ENCODE data around the gene PRRT1.
"Not testable (repeated sequence)": the region's sequence is repeated elsewhere in the genome, so short reads cannot be mapped to it uniquely, and the experiment has no call there.

PRRT1 gene

DNA sequence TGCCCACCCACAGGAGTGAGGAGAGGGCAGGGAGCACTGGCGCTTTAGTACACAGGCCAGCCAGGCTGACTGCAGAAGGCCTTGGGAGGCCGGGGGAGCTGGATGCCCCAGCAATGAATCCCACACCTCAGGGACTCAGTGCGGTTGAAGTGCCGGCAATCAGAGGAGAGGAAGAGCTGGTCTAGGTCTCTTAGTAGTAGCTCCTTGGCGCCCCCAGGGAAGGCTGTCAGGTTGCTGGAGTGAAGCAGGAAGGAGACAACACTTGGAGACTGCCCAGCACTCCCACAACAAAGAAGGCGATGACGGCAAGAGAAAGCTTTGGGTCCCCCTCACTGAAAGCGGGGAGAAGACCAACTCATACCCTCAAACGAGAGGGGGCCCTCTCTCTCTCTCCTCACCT, 34.3 kb downstream of the PRRT1 start:
- no peak for DNase-seq

DNA sequence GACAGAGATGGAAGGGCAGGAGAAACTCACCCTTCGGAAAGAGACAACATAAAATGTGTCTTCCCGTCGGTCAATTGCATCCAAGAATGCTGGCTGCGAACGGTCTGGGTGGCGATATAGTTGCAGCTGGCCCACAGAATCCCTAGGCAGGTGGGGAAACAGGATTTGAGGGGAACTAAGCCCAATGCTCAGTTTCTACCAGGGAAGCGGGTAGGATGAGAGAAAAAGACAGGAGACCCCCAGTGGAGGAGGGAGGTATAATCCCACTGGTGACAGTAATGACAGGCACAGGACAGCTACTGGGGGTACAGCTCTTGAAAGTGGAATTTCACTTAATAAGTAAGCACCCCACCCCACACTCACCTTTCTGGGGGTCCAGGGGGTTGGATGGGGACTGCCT, 35.1 kb downstream of the PRRT1 start:
- DNase-seq, result no peak

DNA sequence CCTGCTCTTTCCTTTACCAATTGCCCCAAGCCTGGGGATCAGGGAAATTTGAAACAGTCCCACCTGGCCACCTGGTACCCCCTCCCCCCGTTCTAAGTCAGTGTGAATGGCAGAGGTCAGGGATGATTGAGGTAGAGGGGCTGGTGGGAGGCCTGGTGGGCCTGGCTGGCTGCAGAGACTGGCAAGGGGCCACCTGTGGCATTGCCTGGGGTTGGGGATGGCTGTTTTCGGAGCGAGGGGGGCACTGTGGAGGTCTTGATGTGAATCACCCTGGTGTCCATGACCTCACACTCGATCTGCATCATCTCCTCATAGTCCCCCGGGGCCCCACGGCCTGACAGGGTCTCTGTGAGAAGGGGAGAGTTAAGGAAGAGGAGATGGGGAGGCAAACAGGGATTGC, 36.1 kb downstream of the PRRT1 start:
- no peak for DNase-seq

DNA sequence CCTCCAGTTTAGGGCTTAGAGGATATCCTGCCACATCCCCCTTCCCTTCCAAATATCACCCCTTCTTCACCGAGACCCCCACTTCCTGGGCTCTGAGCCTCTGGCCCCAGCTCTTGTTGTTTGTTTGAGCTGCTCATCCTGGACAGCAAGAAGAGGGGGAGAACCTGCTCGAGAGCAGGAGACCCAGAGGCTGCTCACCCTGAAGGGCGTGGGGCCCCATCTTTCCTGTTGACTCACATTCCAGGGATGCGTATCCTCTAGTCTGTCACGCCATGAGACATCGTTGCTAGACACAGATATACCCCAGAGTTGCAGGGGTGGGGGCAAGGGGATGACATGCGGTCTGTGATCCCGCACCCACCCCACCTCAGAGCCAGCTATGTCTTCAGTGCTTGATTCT, 36.9 kb downstream of the PRRT1 start:
- DNase-seq, result no peak

DNA sequence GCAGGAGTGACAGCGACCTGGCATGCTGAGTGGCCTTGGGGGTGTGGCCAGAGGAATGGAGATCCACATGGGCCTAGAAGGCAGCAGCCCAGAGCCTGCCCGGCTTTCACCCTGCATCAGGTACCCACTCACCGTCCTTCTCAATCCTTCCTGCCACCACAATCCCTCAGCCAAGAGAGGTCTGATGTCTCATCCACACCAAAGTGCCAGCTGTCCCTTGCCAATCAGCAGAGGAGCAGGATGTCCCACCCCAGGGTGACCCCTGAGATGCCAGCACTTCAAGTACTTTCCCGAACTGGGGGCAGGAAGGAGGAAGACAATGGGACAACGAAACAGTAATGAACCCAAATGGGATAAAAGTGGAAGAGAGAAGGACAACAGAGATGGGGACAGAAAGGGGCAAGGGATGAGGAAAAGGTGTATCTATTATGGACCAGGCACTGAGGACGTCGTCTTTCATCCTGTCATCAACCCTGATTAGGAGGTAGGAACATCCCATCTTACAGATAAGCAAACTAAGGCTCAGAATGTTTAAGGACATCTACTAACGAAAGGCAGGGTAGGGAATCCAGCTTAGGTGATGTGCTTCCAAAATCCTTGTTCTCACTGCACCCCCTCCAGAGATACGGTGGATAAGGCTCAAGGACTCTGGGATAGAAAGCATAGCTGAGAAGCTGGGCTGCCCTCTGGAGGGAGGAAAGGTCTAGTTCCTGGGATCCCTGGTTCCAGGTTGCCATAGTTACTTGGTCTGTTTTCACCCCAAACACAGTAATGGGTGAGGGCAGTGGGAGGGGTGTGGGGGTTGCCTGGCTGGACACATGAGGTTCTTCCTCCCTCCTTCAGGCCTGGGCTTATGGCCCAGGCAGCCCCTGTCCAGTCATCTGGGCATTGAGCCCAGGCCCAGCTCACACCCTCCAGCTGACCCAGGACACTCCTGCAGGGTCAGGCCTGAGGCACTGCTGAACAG, 38.1 kb downstream of the PRRT1 start:
- DNase-seq, result no peak

DNA sequence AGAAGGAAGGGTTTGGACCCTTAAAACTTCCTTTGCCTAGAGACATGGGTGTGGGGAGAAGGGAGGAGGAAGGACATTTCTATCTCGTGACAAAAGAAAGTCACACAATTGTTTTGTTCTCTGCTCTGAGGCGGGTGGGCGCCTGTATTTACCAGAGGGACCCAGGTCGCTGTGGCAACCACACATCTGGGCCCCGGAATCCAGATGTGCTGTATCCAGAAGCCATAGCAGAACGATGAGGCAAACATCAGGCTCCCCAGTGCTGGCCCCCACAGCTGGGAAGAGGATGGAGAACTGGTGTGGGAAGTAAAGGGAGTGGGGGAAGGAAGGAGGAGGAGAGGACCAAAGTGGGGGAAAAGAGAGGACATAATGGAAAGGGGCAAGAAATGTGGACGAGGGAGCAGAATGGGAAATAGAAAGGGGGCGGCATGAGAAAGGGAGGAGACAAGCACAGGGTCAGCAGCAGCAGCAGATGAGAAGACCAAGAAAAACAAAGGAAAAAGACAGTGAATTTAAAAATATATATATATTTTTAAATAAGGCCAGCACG, 39.2 kb downstream of the PRRT1 start:
- no peak for DNase-seq

DNA sequence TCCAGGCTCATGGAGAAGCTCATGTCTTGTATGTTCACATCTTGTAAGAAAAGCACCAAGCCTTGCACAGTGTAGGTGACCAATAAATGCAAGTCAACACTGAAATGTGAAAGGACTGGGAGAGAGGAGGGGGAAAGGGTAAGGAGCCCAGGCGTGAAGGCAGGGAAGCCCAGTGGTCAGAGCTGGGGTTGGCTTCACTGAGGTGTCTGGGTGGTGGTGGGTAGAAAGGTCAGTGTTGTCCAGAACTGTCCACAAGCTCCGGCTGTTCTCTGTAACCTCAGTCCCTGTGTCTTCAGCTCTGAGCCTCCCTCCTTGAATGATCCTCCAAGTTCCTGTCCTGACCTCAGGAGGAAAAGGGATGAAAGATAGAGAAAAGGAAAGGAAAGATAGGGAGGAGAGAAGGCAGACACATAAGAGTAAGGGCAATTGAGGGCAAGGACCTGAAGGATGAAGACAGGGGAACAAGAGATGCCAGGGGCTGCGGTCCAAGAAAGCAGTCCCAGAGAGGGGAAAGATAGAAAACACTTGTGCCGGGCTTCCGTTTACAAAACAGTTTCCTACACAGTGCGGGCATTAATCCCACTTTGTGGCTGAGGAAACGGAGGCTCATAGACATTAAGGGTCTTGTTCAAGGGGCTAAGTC, 40.2 kb downstream of the PRRT1 start:
- no peak for DNase-seq

DNA sequence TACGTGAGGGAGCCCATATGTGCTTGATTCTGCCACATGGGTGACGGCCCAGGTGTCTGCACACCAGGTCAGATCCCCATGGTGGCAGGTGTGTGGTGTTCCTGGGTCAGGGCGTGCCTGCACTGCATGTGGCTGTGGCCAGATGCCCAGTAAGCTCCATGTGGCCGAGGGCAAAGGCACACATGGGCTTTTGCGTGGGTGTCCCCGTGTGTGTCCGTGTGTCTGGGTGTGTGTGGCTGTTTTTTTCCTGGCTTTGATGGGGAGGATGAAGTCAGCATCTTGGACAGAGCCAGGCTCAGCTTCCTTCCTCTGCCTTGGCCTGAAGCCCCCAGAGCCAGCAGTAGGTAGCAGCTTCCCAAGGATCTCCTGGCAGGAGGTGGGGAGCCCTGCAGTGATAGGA, 41.1 kb downstream of the PRRT1 start:
- DNase-seq, result no peak

DNA sequence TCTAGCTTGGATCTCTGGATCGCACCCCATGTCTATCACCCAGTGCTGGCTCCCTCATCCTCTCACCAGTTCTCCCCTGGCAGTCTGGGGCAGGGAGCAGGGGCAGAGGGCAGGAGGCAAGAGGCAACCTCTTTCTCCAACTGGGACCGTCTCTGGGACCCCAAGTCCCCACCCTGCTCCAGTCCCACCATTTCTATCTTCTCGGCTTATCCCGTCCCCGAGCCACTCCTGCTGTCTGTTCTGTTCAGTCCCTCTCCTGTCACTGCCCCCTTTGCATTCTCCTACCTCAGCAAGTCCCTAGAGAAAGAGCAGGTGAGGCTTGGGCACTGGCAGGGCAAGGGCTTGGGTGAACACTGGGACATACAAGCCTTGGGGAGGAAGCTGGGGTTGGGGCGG, 42.0 kb downstream of the PRRT1 start:
- no peak for DNase-seq

DNA sequence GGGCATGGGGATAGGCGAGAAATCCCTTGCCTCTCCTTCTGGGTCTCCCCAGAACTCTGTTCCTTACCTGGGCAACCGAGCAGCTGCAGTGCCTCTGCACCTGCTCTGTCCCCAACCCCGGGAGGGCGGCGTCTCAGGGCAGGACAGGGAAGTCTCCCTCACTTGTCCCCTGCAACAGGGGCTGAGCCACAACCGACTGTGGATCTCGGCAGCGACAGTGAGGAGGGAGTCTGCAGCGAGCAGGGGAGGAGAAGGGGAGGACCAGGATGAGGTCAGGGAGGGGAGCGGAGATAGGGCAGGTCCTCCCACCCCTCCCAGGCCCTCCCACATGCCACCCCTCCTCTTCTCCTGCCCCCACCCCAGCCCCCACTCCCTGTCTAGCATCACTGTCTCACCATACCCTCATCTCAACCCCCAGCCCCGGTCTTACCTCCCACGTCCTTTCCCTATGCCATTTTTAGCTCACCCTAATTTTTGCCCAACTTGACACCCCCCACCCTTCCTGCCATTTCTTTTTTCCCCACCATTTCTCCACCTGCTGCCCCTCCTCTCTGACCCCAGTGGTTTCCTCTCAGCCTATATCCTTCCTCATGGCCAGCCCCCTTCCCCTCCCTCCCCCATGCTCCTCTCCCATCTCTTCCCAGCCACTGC, 42.5 kb downstream of the PRRT1 start, which contains the start of gene TNXB:
Gene TNXB (minus strand): TSS at position 225 of the 651 bp plus-strand sequence. CDS start 11,140 bp downstream, outside the sequence.
- no peak for DNase-seq

DNA sequence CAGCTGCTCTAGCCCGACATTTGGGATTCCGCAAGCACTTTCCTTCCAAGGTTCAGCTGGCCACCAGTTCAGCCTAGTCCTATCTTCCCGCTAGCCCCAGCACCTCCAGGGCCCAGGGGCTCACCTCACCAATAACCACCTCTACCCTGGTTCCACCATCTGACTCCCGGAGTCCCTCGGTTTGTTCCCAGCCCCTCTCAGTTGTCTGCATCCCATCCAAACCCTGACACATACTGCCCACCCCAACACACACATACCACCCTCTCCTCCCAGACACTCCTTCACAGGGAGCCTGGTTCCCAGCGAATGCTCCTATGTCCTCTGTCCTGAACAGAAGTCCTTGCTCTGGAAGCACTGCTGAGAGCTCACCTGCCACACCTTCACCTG, 43.0 kb downstream of the PRRT1 start:
- DNase-seq, result no peak

DNA sequence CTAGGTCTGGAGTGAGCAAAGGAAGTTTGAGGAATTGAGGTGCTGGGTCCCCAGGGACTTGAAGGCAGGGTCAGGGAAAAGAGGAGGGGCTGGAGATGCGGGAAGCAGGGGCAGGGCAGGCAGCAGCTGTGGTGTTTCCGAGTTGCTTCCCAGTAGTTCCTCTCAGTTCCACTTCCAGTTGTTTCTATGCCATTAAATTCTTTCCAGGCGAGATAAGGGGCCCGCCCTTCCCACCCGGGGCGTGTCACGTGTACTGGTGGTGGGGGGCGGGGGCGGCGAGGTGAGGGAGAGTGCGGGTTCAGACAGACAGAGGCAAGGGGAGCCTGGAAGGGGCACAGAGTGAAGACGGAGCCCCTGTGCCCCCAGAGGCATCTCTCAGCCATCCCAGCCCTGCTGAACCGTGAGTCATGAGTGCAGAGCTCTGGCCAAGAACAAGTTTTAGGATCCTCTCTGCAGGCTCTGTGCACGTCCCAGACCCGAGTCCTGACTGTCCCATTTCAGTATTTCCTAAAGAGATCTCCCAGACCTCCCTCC, 43.6 kb downstream of the PRRT1 start:
- no peak for DNase-seq

DNA sequence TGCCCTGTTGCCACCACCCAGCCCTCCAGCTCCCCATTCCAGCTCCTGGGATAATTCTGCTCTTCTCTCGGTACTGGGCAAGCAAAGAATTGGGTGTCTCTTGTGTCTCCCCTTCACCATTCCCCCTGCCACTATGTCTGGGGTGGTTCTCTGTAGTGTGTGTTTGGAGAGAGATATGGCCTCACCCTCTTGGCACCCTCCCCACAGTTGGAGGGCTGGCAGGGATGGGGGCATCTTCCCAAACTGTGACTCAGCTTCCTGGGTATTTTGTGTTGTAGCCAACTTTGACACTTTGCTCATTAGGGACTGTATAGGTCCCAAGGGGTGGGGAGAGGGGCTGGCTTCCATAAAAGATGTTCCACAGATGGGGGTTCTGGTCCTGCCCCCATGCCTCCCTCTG, 44.3 kb downstream of the PRRT1 start:
- no peak for DNase-seq

DNA sequence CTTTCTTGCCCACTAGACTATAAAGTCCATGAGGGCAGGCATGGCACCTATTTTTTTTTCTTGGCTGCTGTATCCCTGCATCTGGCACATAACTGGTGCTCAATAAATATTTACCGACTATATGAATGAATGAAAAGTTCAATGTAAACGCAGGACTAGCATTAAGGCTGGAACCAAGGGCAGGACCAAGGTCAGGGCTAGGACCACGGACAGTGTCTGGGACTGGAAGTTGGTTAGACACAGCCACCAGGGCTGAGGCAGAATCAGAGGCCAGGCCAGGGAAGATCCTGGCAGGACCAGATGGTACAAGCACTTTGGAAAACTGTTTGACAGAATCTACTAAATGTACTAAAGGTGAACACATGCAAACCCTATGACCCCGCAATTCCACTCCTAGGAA, 46.3 kb downstream of the PRRT1 start:
- no peak for DNase-seq

DNA sequence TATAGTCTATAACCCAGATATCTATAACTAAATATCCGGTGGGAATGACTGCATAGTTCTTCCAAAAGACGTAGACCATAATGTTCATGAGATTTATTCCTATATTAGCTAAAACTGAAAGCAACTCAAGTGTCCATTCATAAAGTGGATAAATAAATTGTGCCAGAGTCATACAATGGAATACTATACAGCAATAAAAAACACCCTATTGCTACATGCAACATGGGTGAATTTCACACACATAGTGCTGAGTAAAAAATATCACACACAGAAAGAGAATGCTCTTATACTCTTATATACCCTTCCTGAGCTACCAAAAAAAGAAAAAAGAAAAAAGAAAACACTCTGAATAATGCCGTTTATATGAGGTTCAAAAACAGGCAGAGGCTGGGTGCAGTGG, 49.5 kb downstream of the PRRT1 start:
- no peak for DNase-seq

DNA sequence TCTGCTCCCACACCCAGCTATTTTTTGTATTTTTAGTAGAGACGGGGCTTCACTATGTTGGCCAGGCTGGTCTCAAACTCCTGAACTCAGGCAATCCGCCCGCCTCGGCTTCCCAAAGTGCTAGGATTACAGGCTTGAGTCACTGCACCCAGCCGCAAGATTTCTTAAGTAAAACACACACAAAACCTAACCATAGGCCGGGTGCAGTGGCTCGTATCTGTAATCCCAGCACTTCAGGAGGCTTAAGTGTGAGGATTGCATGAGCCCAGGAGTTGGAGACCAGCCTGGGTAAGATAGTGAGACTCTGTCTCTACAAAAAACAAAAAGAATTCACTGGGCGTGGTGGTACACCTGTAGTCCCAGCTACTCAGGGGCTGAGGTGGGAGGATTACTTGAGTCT, 51.5 kb downstream of the PRRT1 start:
- not testable (repeated sequence) for DNase-seq

All from activated naive CD4-positive, alpha-beta T cell treated with Interleukin-2 at 50 U/mL for 16 hours (primary cell).